ENCODE results near the gene CLIC6. TPM values are rescaled to one million over a fixed set of nuclear protein-coding genes. Genes with fewer than 3 reads are reported as not detected.
"Not testable (repeated sequence)": the region's sequence is repeated elsewhere in the genome, so short reads cannot be mapped to it uniquely, and the experiment has no call there.

CLIC6 gene
- total RNA-seq, 1 donor from 2014 or later: 9.9 TPM

DNA sequence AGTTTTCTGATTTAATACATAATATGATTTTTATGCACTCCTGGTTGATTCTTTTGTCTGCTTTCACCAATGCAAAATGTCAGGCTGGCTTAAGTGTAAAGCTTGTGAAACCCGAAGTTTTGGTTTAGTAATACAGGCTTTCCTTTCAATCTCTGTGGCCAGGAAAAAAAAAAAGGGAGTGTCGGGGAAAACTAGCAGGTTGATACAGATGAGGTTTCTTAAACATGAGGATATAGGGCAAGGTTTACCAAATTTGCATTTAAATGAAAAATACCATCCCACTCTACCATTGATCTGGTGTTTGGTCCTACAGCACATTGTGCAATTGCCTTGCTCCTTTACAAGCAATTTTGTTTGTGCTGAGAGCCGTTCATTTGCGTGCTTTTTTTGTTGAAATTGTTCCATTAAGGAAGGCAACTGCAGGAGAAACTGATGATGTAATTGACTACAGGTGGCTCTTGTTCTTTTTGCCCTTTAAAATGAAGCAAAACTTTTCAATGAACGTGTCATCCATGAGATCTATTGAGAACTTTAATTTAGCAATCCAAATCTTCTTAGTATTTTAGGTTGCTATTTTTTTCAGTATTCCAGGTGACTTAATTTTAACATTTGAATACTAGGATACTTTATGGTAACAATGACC lies 22.7 kb downstream of the CLIC6 start:
- no peak for DNase-seq (ENCODE audit: low spot score)

DNA sequence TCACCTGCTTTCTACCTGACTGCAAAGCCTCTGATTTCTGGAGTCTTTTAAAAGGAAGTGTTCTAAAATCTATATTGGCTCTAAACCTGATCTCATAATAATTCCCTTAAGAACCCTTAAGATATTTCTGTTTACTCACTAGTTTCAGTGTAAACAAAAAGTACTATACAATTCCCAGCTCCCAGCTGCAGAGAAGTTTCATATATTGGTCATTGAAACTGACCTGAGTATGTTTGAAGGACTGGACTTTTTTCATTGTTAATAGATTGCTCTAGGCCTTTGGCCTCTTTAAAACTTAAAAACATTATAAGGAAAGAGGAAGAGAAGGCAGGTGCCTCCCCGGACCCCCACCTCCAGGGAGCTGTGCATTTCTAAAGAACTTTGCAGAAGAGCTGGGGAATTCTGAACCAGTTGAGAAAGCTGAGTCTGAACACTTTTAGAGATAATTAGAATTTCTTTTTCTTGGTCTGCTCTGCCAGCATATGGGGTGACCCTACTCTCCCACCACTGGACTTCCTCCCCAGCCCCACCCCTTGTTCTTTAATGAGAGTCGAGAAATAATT lies 23.7 kb downstream of the CLIC6 start:
- DNase-seq (ENCODE audit: low spot score): no peak

DNA sequence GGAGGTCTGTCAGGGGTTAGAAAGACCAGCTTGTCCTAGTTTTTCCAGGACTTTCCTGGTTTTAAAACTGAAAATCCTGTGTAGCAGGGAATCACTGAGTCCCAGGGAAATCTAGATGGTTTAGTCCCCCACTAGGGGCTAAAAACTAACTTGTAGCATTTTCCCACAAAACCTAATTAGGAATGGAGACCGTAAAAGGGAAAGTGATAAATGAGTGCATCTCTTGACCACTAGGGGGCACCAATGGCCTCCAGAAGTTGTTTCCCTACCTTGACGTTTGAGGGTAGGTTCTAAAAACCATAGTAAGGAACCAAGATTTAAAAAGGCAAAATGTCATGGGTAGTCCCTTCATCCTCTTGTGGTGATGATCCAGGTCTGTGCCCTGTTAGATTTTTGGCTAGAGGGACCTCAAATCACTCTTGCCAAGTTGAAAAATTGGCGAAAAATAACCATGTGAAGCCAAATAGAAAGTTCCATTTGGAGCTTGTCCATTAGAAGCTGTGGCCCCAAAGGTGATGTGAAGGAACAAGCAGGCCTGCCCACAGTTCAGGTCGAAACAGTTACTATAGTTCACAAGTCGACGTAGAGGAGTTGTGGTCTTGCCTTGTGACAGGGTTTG lies 24.5 kb downstream of the CLIC6 start:
- DNase-seq (ENCODE audit: low spot score): no peak

DNA sequence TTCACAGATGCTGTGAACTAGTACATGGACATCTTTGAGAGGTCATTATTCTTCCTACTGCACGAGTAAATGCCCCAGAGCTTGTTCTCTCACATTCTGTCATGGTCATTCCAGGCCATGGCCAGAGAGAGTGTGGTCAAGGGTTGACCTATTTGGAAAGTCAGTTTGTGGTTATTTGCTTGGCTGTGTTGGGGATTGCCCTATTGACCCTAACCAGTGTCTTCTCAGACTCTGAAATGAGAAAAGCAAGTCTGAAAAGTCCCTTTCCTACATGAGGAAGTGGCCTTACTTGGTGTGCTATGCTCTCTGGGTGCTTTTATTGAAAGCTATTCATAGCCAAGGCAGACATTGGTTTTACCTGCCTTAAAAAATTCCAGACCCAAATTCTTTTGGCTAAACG lies 26.6 kb downstream of the CLIC6 start:
- no peak for DNase-seq (ENCODE audit: low spot score)

DNA sequence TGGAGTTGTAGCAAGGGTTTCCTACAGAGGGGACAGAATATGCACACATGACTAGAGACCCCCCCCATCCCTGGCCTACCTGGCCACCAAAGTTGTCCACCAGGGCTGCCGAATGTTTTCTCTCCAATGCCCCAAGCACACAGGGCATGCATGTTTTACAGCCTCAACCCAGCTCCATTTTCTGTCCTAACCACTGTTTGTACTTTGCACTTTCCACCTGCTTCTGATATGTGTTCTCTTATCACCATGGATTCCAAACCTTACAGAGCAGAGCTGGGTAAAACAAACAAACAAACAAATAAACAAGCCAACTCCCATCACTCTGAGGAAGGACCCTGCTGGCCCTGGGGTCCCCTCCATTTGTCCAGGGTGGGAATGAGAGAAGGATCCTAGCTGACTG lies 27.3 kb downstream of the CLIC6 start:
- no peak for DNase-seq (ENCODE audit: low spot score)

DNA sequence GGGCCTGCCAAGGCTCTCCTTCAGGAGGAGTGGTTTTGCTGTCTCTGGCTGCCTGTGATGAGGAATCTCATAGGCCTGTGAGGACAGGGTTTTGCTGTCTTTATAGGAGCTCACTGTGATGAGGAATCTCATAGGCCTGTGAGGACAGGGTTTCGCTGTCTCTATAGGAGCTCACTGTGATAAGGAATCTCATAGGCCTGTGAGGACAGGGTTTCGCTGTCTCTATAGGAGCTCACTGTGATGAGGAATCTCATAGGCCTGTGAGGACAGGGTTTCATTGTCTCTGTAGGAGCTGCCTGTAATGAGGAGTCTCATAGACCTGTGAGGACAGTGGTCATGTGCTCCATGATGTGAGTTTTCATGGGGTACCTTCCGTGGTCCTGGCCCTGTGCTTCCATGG lies 29.0 kb downstream of the CLIC6 start:
- no peak for DNase-seq (ENCODE audit: low spot score)

DNA sequence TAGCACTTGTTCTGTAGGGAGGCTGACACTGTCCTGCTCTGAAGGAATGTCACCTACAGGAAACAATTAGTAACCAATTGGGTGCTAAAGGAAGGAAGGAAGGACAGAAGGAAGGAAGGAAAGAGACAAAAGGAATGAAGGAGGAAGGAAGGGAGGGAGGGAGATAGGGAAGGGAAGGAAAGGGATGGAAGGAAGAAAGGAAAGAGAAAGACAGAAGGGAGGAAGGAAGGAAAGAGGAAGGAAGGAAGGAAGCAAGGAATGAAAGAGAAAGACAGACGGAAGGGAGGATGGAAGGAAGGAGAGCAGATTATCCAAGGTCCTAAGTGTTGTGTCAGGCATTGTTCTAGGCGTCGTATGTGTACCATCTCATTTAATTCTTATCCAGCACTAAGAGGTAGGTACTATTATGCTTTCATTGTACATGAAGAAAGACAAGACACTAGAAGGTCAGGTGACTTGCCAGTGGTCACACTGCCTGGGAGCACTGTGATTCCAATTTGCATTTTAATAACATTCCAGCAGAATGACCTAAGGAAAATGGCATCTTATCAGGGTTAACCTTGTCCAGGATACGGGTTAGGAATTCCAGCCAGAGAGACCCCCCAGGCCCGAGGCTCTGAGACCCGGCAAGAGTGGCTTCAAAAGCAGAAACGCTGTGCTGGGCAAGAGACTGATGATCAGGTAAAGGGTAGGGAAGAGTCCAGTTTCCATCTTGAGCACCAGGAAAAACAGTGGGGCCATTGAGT lies 29.6 kb downstream of the CLIC6 start:
- DNase-seq (ENCODE audit: low spot score): no peak

DNA sequence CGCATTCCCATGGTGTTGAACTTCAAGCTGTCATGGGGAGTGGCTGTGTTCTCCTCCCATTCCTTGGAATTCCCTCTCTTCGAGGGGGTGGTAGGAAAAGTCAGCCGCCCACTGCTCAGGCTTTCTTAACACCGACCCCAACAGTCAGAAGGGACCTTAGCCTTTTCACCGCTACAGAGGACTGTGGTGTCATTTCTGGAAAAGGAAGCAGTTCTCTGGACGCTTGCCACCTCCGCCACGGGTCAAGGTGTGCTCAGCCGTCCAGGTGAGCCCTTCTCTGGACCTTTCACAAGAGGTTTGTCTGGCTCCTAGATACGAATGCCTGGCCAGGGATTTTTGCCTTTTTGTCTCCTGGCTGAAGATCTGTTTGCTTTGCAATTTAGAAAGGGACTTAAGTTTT lies 31.8 kb downstream of the CLIC6 start:
- no peak for DNase-seq (ENCODE audit: low spot score)

DNA sequence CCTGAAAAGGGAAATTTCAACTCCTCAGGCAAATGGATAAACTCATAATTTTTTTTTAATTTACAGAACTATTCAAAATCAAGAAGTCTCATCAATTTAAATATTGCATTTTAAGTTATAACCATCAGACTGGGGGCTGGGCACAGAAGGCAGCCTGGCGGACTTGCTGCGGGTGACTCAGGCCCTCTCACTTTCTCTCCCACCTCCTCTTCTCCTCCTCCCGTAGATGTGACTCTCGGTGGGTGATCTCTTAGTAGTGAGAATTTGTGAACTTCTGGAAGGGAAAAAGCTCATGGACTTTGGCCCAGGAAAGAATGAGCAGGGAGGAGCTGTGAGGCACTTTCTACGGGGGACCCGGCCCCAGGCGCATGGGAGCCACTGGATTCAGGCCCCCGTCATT lies 32.9 kb downstream of the CLIC6 start:
- no peak for DNase-seq (ENCODE audit: low spot score)

DNA sequence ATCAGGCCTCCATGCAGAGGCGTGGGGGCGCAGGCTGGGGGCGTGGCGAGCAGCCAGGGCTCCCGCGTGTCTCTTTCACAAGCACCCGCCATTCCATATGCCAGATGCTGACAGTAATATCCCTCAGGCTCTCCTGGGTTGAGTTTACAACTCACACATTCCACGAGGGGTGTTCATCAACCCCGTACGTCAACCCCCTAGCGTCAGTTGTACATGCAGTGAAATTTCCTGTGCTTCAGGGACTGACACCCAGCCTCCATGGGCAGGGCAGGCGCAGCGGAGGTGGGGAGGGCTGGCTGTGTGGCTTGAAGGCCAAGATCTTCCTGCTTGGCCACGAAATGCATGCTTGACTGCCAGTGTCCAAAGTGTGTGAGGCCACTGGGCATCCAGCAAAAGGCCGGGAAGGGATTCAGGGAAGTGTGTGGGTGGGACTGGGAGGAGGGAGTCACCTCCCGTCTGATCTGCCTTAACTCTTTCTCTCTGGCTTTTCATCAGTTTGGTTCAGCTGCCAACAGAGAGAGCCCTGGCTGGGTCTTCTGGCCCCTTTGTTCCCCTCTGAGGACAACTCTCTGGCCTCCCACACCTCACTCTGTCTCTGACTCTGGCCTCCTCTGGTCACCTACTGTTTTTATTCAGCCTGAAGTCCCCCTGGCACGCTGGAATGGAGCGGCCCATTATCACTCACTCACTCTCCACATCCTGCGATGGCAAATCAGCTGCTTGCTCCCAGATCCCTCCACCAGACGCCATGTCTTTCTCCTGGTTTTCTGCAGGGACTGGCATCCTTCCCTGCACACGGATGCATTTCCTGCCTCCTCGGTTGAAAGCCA lies 33.8 kb downstream of the CLIC6 start:
- no peak for DNase-seq (ENCODE audit: low spot score)

DNA sequence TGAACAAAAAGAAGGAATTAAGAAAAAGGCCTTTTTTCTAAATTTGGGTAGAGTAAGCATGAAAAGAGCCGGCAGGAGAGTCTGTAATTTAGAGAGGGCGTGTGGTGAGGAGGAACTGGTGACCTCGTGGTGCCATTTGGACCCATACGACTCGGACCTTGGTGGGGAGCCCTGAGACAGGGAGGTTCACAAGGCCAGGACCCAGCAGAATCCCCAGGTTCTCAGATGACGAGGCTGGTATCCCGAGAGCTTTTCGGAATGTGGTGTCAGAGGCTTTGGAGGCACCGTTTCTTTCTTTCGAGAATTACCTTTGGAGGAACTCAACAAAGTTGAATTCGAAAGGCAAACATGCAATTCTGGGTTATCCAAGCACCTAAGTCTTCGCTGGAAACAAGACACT lies 34.8 kb downstream of the CLIC6 start:
- no peak for DNase-seq (ENCODE audit: low spot score)

DNA sequence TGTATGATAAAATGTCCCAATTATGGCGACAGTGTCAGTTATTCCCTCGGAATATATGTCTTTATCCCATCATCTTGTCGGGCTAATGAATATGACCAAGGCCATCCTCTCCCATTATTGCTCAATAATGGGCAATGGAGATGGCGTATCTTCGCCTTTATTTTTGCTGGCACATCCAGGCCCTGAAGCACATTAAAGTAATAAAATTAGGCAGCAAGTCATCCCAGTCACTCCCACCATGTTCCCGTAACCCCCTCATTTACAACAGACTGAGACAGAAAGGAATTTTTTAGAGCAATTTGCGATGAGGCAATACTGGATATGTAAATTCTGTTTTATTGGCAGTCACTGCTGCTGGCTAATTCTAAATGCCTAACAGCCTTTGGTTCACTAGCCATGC lies 35.3 kb downstream of the CLIC6 start:
- no peak for DNase-seq (ENCODE audit: low spot score)

DNA sequence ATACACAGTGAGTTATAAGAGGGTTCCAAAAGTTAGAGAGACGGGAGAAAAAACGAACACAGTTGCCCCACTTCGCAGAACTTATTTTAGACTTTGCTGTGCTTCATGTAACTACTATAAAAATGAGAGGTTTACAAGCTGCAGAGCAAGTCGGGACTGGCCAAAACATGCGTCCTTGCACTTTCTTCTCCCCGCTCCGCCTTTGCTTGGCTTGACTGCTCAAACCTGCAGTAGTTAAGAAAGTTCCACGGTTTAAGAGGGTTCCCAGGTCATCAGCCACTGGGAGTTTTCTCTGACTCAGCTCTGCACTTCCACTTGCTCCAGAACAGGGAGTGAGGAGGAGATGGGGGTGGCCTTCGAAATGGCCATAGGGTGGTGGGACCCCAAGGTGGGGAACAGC lies 36.2 kb downstream of the CLIC6 start:
- DNase-seq (ENCODE audit: low spot score): no peak

DNA sequence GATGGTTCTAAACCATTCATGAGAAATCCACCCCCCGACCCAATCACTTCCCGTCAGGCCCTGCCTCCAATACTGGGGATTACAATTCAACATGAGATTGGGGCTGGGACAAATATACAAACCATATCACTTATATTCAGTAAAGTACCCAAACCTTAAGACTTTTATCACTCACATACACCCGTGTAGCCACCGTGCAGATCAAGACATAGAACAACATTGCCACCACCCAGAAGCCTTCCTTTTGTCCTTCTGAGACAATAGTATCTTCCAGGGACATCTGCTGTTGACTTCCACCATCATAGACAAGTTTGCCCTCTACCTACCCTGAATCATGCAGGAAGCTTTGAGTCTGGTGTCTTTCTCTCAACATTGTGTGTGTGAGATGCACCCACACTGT lies 37.5 kb downstream of the CLIC6 start:
- DNase-seq (ENCODE audit: low spot score): no peak

DNA sequence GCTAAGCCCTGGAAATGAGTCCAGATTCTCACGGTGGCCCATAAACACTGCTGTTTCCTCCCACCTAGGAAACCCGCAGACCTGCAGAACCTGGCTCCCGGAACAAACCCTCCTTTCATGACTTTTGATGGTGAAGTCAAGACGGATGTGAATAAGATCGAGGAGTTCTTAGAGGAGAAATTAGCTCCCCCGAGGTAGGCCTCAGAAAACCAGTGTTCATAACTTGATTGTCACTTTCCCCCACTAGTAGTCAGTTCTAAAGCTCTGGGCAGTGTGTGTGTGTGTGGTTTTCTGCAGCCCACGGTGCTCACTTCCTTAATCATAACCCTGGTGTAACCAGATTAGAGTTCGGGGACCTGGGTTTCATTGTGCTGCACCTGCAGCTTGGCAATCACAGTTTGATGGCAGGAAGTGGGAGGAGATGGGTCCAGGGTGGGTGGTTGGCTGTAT lies 39.1 kb downstream of the CLIC6 start:
- DNase-seq (ENCODE audit: low spot score): no peak

DNA sequence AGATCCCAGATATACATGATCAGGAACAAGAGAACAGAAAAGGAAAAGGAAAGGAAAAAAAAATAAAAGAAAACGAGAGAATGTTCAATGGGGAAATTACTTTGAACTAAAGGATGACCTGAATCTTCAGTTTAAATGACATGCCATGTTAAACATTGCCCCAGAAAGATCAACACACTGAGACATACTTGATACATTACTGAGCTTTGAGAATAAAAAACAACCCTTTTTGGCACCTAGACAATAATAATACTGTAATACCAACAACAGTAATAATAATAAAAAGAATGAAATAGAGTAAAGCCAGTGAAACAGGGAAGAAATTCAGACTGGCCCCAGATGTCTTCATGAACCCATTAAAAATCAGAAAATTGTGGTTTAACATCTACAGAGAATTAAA lies 44.8 kb downstream of the CLIC6 start:
- DNase-seq (ENCODE audit: low spot score): no peak

DNA sequence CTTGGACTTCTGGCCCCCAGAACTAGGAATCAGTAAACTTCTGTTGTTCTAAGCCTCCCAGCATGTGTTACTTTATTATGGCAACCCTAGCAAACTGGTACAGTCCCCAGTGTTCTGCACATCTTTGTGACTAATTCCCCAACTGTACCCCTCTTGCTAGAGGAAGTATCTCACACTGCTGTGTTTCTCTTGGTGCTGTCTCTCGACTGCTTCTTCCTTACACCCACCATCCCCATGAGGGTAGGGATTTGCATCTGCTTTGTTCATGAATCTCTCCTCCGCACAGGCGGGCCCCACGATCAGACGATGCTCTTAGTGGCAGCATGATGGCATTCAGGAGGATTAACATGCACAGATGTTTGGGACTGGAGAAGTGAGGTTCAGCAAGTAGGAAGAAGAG lies 46.7 kb downstream of the CLIC6 start:
- no peak for DNase-seq (ENCODE audit: low spot score)

DNA sequence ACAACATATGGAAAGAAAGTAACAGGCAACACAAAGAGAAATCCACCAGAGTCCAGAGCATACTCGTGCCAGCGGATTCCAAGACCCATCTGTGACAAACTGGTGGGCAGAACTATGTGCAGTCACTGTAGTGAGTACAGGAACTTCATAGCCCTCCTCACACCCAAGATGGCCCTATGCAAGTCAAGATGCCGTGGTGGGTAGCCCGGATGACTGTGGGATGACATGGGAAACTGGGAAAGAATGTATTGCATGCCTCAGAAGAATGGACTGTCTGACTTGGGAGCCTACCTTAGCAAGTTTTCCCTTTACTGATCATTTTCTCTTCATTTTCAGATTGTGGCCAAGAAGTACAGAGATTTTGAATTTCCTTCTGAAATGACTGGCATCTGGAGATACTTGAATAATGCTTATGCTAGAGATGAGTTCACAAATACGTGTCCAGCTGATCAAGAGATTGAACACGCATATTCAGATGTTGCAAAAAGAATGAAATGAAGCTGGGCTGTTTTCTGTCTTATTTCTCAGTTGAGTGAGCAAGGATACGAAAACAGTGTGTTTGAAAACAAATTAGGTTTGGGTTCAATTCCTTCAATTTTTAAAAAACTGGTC lies 47.3 kb downstream of the CLIC6 start:
- no peak for DNase-seq (ENCODE audit: low spot score)

DNA sequence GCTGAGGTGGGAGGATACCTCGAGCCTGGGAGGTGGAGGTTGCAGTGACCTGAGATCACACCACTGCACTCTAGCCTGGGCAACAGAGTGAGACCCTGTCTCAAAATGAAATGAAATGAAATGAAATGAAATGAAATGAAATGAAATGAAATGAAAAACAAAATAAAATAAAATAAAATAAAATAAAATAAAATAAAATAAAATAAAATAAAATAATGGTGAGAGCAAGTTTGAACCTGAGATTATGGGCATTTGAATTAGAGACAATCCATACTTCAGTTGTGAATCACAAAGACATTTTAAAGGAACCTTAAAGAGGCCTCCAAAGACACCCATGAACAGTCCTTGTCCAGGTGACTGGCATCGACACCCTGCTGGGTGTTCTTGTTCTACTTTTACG lies 49.7 kb downstream of the CLIC6 start:
- DNase-seq (ENCODE audit: low spot score): not testable (repeated sequence)

DNA sequence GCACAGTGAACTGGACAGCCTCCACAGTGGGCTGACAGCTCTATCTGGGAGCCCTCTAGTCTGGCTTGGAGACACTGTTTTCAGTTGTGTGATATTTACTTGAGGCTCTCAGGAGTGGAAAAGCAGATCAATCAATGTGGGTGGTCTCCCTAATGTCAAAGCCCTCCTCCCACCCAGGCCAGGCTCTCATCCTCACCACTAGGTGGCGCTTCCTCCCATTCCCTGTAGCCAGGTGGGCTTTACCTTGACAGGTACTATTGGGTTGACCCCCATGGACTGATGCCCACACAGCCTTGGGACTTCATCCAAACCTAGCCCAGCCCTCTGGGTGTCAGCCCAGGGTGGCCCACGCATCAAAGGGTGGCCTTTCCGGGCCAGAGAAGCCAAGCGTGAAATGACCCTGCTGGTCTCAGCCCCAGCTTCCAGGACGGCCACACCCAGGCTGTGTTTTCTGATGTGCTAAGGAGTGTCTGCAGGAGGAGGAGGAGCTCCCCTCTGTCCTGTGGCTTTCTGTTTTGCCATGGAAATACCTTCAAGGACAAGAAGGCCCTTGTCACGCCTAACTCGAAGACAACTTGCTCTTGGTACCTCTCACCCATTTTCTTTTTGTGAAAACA lies 54.0 kb downstream of the CLIC6 start:
- no peak for DNase-seq (ENCODE audit: low spot score)
